Muscle layer of colon (tissue), 2 donors: ENCODE measurements around the gene COPB2.

ENCODE experiments used
- H3K27ac ChIP-seq: one replicate; pipeline ENCODE4 v1.7.0; 2013; ENCODE audit warnings: low read depth, mild to moderate bottlenecking, low read length, moderate library complexity
- H3K27me3 ChIP-seq, 2 donors: one replicate each; pipeline ENCODE4 v1.7.0; 2013; ENCODE audit warnings: low read length in 2 of 2, mild to moderate bottlenecking in 2 of 2; ENCODE audit not compliant: insufficient read depth in 2 of 2, control insufficient read depth in 1 of 2
- H3K36me3 ChIP-seq: one replicate; pipeline ENCODE4 v1.7.0; 2013; ENCODE audit warnings: mild to moderate bottlenecking, low read length; ENCODE audit not compliant: insufficient read depth
- H3K4me1 ChIP-seq: one replicate; pipeline ENCODE4 v1.7.0; 2013; ENCODE audit warnings: mild to moderate bottlenecking, low read length; ENCODE audit not compliant: insufficient read depth
- H3K4me3 ChIP-seq, 2 donors: one replicate each; pipeline ENCODE4 v1.7.0; 2013; ENCODE audit warnings: low read length in 2 of 2, low read depth in 1 of 2, mild to moderate bottlenecking in 1 of 2, moderate library complexity in 1 of 2
- H3K9ac ChIP-seq: one replicate; pipeline ENCODE4 v1.7.0; 2013; ENCODE audit warnings: low read length
- H3K9me3 ChIP-seq: one replicate; pipeline ENCODE4 v1.7.0; 2013; ENCODE audit warnings: mild to moderate bottlenecking, low read length
- donor health status: abdominal sarcoma.
- donor health status: Adenocarcinoma of cecum.

COPB2 gene

GRCh38 chr3:139389552-139390368 is at the start of gene COPB2:
COPB2 (minus strand) TSS chr3:139389647; CDS start chr3:139389550, 97 bp downstream.
- H3K27ac ChIP-seq = peak within 1 kb of the TSS; percentile 89
- no peaks in the 10 kb centered on the region for H3K36me3 ChIP-seq
- H3K9me3 ChIP-seq = no peaks in the 10 kb centered on the region
- no peaks in the 10 kb centered on the region for H3K27me3 ChIP-seq
- H3K9ac ChIP-seq = peak within 1 kb of the TSS; percentile 96
- peaks cover 31% of the 10 kb centered on the region for H3K4me1 ChIP-seq
- peak within 1 kb of the TSS; percentile 81 to 87 for H3K4me3 ChIP-seq

GRCh38 chr3:139434764-139435307 is 45.4 kb upstream of the COPB2 start:
- Histone ChIP-seq H3K9me3 (no peaks in the 10 kb centered on the region), H3K27me3 (no peaks in the 10 kb centered on the region), H3K27ac (no peak overlapping the region), H3K4me1 (no peaks in the 10 kb centered on the region), H3K36me3 (no peaks in the 10 kb centered on the region), H3K9ac (no peak overlapping the region), H3K4me3 (no peak overlapping the region)

- no peaks in the 10 kb centered on the region for H3K9me3 ChIP-seq
- H3K36me3 ChIP-seq = no peaks in the 10 kb centered on the region
- no peak overlapping the region for H3K9ac ChIP-seq
- no peaks in the 10 kb centered on the region for H3K27me3 ChIP-seq
- no peaks in the 10 kb centered on the region for H3K4me1 ChIP-seq
- H3K4me3 ChIP-seq = no peak overlapping the region
- H3K27ac ChIP-seq = no peak overlapping the region
These were observed 44.8 kb upstream of the COPB2 start for GRCh38 chr3:139434228-139434627.

GRCh38 chr3:139433089-139433488 is 43.6 kb upstream of the COPB2 start:
- no peak overlapping the region for H3K4me3 ChIP-seq
- no peaks in the 10 kb centered on the region for H3K36me3 ChIP-seq
- no peaks in the 10 kb centered on the region for H3K4me1 ChIP-seq
- no peaks in the 10 kb centered on the region for H3K27me3 ChIP-seq
- H3K9me3 ChIP-seq = no peaks in the 10 kb centered on the region
- no peak overlapping the region for H3K9ac ChIP-seq
- no peak overlapping the region for H3K27ac ChIP-seq

- Histone ChIP-seq H3K36me3 (no peaks in the 10 kb centered on the region), H3K27me3 (no peaks in the 10 kb centered on the region), H3K9ac (no peak overlapping the region), H3K4me3 (no peak overlapping the region), H3K27ac (no peak overlapping the region), H3K9me3 (no peaks in the 10 kb centered on the region), H3K4me1 (no peaks in the 10 kb centered on the region)
These were observed 41.0 kb upstream of the COPB2 start for GRCh38 chr3:139430493-139430892.

GRCh38 chr3:139427283-139428060 is 38.0 kb upstream of the COPB2 start:
- Histone ChIP-seq H3K9me3 (no peaks in the 10 kb centered on the region), H3K27ac (no peak overlapping the region), H3K36me3 (peaks cover 8% of the 10 kb centered on the region), H3K9ac (no peak overlapping the region), H3K27me3 (no peaks in the 10 kb centered on the region), H3K4me3 (no peak overlapping the region), H3K4me1 (no peaks in the 10 kb centered on the region)

- H3K4me1 ChIP-seq = no peaks in the 10 kb centered on the region
- no peaks in the 10 kb centered on the region for H3K27me3 ChIP-seq
- no peak overlapping the region for H3K27ac ChIP-seq
- peaks cover 8% of the 10 kb centered on the region for H3K36me3 ChIP-seq
- no peaks in the 10 kb centered on the region for H3K9me3 ChIP-seq
- H3K9ac ChIP-seq = no peak overlapping the region
- H3K4me3 ChIP-seq = no peak overlapping the region
These were observed 36.4 kb upstream of the COPB2 start for GRCh38 chr3:139425745-139426400.

GRCh38 chr3:139423232-139423631 is 33.8 kb upstream of the COPB2 start:
- Histone ChIP-seq H3K27ac (no peak overlapping the region), H3K27me3 (no peaks in the 10 kb centered on the region), H3K36me3 (peaks cover 8% of the 10 kb centered on the region), H3K9me3 (no peaks in the 10 kb centered on the region), H3K4me1 (no peaks in the 10 kb centered on the region), H3K9ac (no peak overlapping the region), H3K4me3 (no peak overlapping the region)

- Histone ChIP-seq H3K36me3 (peaks cover 8% of the 10 kb centered on the region), H3K27me3 (no peaks in the 10 kb centered on the region), H3K4me1 (no peaks in the 10 kb centered on the region), H3K4me3 (no peak overlapping the region), H3K9me3 (no peaks in the 10 kb centered on the region), H3K27ac (no peak overlapping the region), H3K9ac (no peak overlapping the region)
These were observed 32.0 kb upstream of the COPB2 start for GRCh38 chr3:139421460-139421859.

- Histone ChIP-seq H3K36me3 (peaks cover 8% of the 10 kb centered on the region), H3K4me3 (no peak overlapping the region), H3K27me3 (no peaks in the 10 kb centered on the region), H3K9me3 (no peaks in the 10 kb centered on the region), H3K27ac (no peak overlapping the region), H3K4me1 (no peaks in the 10 kb centered on the region), H3K9ac (no peak overlapping the region)
These were observed 31.6 kb upstream of the COPB2 start for GRCh38 chr3:139421040-139421439.

GRCh38 chr3:139418144-139418543 is 28.7 kb upstream of the COPB2 start:
- no peaks in the 10 kb centered on the region for H3K9me3 ChIP-seq
- no peaks in the 10 kb centered on the region for H3K4me1 ChIP-seq
- peaks cover 1% of the 10 kb centered on the region for H3K36me3 ChIP-seq
- H3K4me3 ChIP-seq = no peak overlapping the region
- H3K27me3 ChIP-seq = no peaks in the 10 kb centered on the region
- H3K9ac ChIP-seq = no peak overlapping the region
- no peak overlapping the region for H3K27ac ChIP-seq
